SK-N-SH treated with all-trans-retinoic acid at 6 μM for 48 hours (cell line): Measurements from ENCODE around the gene CPTP.

Experiments
- ARNTL ChIP-seq: fragments of 450-650 bp; formaldehyde crosslinking; IDR thresholded peaks from 2 replicates; pipeline ENCODE4 v1.5.0; 2020; ENCODE audit warnings: low read depth, mild to moderate bottlenecking, moderate library complexity, borderline replicate concordance
- GLIS3 ChIP-seq: fragments of 250-450 bp; sonication (Bioruptor Pico); IDR thresholded peaks from 2 replicates; pipeline ENCODE4 v1.5.0; 2020; ENCODE audit warnings: mild to moderate bottlenecking, moderate library complexity
- ISL1 ChIP-seq: fragments of 250-450 bp; sonication (Bioruptor Pico); IDR thresholded peaks from 2 replicates; pipeline ENCODE4 v2.1.2; 2022; ENCODE audit warnings: mild to moderate bottlenecking, moderate library complexity
- OSR1 ChIP-seq: fragments of 250-450 bp; sonication (Bioruptor Pico); IDR thresholded peaks from 2 replicates; pipeline ENCODE4 v1.8.0; 2022; ENCODE audit warnings: moderate library complexity, mild to moderate bottlenecking, inconsistent platforms
- PATZ1 ChIP-seq: fragments of 250-450 bp; sonication (Bioruptor Pico); IDR thresholded peaks from 2 replicates; pipeline ENCODE4 v1.8.0; 2020; ENCODE audit warnings: mild to moderate bottlenecking, moderate library complexity, borderline replicate concordance
- POU6F1 ChIP-seq: fragments of 250-450 bp; sonication (Bioruptor Pico); IDR thresholded peaks from 2 replicates; pipeline ENCODE4 v1.8.0; 2021; ENCODE audit warnings: low read depth, mild to moderate bottlenecking, moderate library complexity, borderline replicate concordance
- PPARA ChIP-seq: fragments of 250-450 bp; sonication (Bioruptor Pico); IDR thresholded peaks from 2 replicates; pipeline ENCODE4 v1.5.0; 2020; ENCODE audit warnings: mild to moderate bottlenecking, borderline replicate concordance
- RARB ChIP-seq: fragments of 250-450 bp; sonication (Bioruptor Pico); IDR thresholded peaks from 2 replicates; pipeline ENCODE4 v1.8.0; 2021; ENCODE audit warnings: mild to moderate bottlenecking, moderate library complexity
- SNAI2 ChIP-seq: fragments of 250-450 bp; sonication (Bioruptor Pico); IDR thresholded peaks from 2 replicates; pipeline ENCODE4 v1.5.0; 2020; ENCODE audit warnings: mild to moderate bottlenecking, moderate library complexity
- ZFP3 ChIP-seq: fragments of 250-450 bp; sonication (Bioruptor Pico); IDR thresholded peaks from 2 replicates; pipeline ENCODE4 v1.5.0; 2020; ENCODE audit warnings: mild to moderate bottlenecking, moderate library complexity
- ZFP30 ChIP-seq: fragments of 450-650 bp; formaldehyde crosslinking; IDR thresholded peaks from 2 replicates; pipeline ENCODE4 v1.5.0; 2022; ENCODE audit warnings: mild to moderate bottlenecking, moderate library complexity
- ZNF565 ChIP-seq: fragments of 450-650 bp; formaldehyde crosslinking; conservative IDR thresholded peaks from 2 replicates; pipeline ENCODE4 v1.5.0; 2020; ENCODE audit warnings: low read depth, mild to moderate bottlenecking, moderate library complexity
- TF ChIP-seq, protein P1 (sequence below): fragments of 250-450 bp; sonication (Bioruptor Pico); IDR thresholded peaks from 2 replicates; pipeline ENCODE4 v1.5.1; 2020; ENCODE audit warnings: low read depth, mild to moderate bottlenecking, moderate library complexity

DNA sequence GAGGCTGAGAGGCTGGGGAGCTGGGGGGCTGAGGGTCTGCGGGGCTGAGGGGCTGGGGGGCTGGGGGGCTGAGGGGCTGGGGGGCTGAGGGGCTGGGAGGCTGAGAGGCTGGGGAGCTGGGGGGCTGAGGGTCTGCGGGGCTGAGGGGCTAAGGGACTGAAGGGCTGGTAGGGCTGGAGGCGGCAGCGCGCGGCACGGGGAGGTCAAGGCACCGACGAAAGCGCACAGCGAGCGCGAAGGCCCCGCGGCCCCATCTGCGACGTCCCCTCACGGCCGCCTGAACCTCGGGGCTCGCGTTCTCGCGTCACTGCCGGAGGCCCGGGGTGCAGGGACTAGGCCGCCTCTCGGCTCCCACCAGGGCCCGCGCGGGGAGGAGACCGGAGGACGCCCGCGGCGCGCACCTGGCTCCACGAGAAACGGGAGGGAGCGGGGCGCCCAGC is 498 bp upstream of the CPTP start:
- TF ChIP-seq RARB (CRISPR knock-in tag): no peak
- no peak for TF ChIP-seq ZFP30 (CRISPR knock-in tag)
- TF ChIP-seq PATZ1 (CRISPR knock-in tag): no peak
- TF ChIP-seq ARNTL (CRISPR knock-in tag): no peak
- TF ChIP-seq ZFP3 (CRISPR knock-in tag): no peak
- TF ChIP-seq PPARA (CRISPR knock-in tag): no peak
- no peak for TF ChIP-seq SNAI2 (CRISPR knock-in tag)
- no peak for TF ChIP-seq OSR1 (CRISPR knock-in tag)
- no peak for TF ChIP-seq ISL1 (CRISPR knock-in tag)
- no peak for TF ChIP-seq ZNF565 (CRISPR knock-in tag)
- TF ChIP-seq, protein P1, sequence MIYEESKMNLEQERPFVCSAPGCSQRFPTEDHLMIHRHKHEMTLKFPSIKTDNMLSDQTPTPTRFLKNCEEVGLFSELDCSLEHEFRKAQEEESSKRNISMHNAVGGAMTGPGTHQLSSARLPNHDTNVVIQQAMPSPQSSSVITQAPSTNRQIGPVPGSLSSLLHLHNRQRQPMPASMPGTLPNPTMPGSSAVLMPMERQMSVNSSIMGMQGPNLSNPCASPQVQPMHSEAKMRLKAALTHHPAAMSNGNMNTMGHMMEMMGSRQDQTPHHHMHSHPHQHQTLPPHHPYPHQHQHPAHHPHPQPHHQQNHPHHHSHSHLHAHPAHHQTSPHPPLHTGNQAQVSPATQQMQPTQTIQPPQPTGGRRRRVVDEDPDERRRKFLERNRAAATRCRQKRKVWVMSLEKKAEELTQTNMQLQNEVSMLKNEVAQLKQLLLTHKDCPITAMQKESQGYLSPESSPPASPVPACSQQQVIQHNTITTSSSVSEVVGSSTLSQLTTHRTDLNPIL (CRISPR knock-in tag): no peak
- no peak for TF ChIP-seq GLIS3 (CRISPR knock-in tag)
- no peak for TF ChIP-seq POU6F1 (CRISPR knock-in tag)
